NT2/D1 (cell line): ENCODE measurements around the gene LRRC46.

Source experiments
- SUZ12 ChIP-seq: IDR thresholded peaks from 2 replicates; pipeline ENCODE4 v1.6.1; 2011; ENCODE audit not compliant: insufficient read length, insufficient read depth; ENCODE audit errors: extremely low read depth
- ZNF274 ChIP-seq: IDR thresholded peaks from 2 replicates; pipeline ENCODE4 v1.6.1; 2011; ENCODE audit warnings: mild to moderate bottlenecking, low read depth, low read length

DNA sequence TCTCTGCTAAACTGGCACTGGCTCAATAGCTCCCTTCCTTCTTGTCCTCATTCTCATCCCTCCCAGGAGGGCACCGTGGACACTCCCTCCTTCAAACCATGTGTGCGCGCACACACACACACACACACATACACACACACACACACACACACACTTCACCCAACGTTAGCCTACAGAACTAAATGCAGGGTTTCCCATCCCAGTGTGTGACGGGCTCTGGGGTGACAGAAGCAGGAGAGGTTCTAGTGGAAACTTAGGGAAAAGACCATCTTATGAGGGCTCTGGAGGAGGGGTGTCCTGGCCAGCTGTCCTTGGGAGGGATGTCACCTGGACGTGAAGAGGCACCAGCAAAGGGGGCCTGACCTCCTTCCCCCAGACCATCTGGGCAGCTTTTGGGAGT, 29.6 kb upstream of the LRRC46 start:
- TF ChIP-seq SUZ12 (no peak), ZNF274 (no peak)
